ENCODE data around the gene DLGAP5. TPM values are rescaled to one million over a fixed set of nuclear protein-coding genes. Genes with fewer than 3 reads are reported as not detected.

DLGAP5 gene
- polyA plus RNA-seq, 1 donor from 2014 or later = 2.0 TPM

- no peaks in the 10 kb centered on the region for H4K20me1 ChIP-seq (ENCODE audit: insufficient read depth)
- H3K9me2 ChIP-seq (ENCODE audit: insufficient read depth, low read length) = no peaks in the 10 kb centered on the region
- H3K36me3 ChIP-seq (ENCODE audit: insufficient read depth, low read length) = no peaks in the 10 kb centered on the region
- H3K27ac ChIP-seq (ENCODE audit: low read length) = no peak overlapping the region
- no peak overlapping the region for H3K4me2 ChIP-seq (ENCODE audit: low read length)
- H3K4me3 ChIP-seq (ENCODE audit: low read length) = no peak overlapping the region
- no peaks in the 10 kb centered on the region for H3K9me3 ChIP-seq (ENCODE audit: low read length)
- H3K27me3 ChIP-seq (ENCODE audit: insufficient read depth, low read depth, low read length) = peaks cover 4% of the 10 kb centered on the region
- no peaks in the 10 kb centered on the region for H3F3A ChIP-seq (ENCODE audit: insufficient read depth, low read length, poor library complexity, severe bottlenecking)
- H2AFZ ChIP-seq (ENCODE audit: low read depth, low read length) = no peak overlapping the region
- no peak for TF ChIP-seq REST (IDR thresholded peaks at IDR 0.05; ENCODE audit: borderline replicate concordance)
- no peak for TF ChIP-seq EZH2 (IDR thresholded peaks at IDR 0.05; ENCODE audit: borderline replicate concordance, insufficient read depth, low read length, poor library complexity, severe bottlenecking)
- TF ChIP-seq RAD21 (conservative IDR thresholded peaks at IDR 0.05) = no peak
- no peak for TF ChIP-seq MXI1 (conservative IDR thresholded peaks at IDR 0.05; ENCODE audit: poor library complexity, severe bottlenecking)
- TF ChIP-seq SMC3 (conservative IDR thresholded peaks at IDR 0.05; ENCODE audit: poor library complexity) = no peak
- H3K9ac ChIP-seq (ENCODE audit: low read length) = no peak overlapping the region
- H3K79me2 ChIP-seq (replicated peaks; ENCODE audit: insufficient read depth, low read length) = no peaks in the 10 kb centered on the region
Observed at GRCh38 chr14:55136241-55136640, 55.1 kb downstream of the DLGAP5 start.

- Histone ChIP-seq H3K9me2 (ENCODE audit: insufficient read depth, low read length) (no peaks in the 10 kb centered on the region), H4K20me1 (ENCODE audit: insufficient read depth) (no peaks in the 10 kb centered on the region), H3F3A (ENCODE audit: insufficient read depth, low read length, poor library complexity, severe bottlenecking) (no peaks in the 10 kb centered on the region), H3K27me3 (ENCODE audit: insufficient read depth, low read depth, low read length) (peaks cover 30% of the 10 kb centered on the region), H3K36me3 (ENCODE audit: insufficient read depth, low read length) (no peaks in the 10 kb centered on the region), H3K4me3 (ENCODE audit: low read length) (no peak overlapping the region), H3K27ac (ENCODE audit: low read length) (no peak overlapping the region), H3K9me3 (ENCODE audit: low read length) (no peaks in the 10 kb centered on the region), H2AFZ (ENCODE audit: low read depth, low read length) (no peak overlapping the region), H3K79me2 (replicated peaks; ENCODE audit: insufficient read depth, low read length) (no peaks in the 10 kb centered on the region), H3K4me2 (ENCODE audit: low read length) (no peak overlapping the region), H3K9ac (ENCODE audit: low read length) (no peak overlapping the region)
- TF ChIP-seq MXI1 (conservative IDR thresholded peaks at IDR 0.05; ENCODE audit: poor library complexity, severe bottlenecking) (no peak), RAD21 (conservative IDR thresholded peaks at IDR 0.05) (no peak), POLR2AphosphoS5 (IDR thresholded peaks at IDR 0.05) (no peak), CTCF (IDR thresholded peaks at IDR 0.05; ENCODE audit: poor library complexity, severe bottlenecking) (no peak), SMC3 (conservative IDR thresholded peaks at IDR 0.05; ENCODE audit: poor library complexity) (no peak), EZH2 (IDR thresholded peaks at IDR 0.05; ENCODE audit: borderline replicate concordance, insufficient read depth, low read length, poor library complexity, severe bottlenecking) (no peak), REST (IDR thresholded peaks at IDR 0.05; ENCODE audit: borderline replicate concordance) (no peak), TAF1 (IDR thresholded peaks at IDR 0.05; ENCODE audit: low read depth) (no peak), EP300 (conservative IDR thresholded peaks at IDR 0.05; ENCODE audit: poor library complexity, severe bottlenecking) (no peak)
Observed at GRCh38 chr14:55133416-55133815, 58.0 kb downstream of the DLGAP5 start.
